ENCODE results near the gene RHOF.

The RHOF gene

GRCh38 chr12:121830588-121831265 lies 37.2 kb upstream of the RHOF start:
- Histone ChIP-seq H3K27ac (no peak overlapping the region), H3K4me3 (no peak overlapping the region)
- no peak for DNase-seq (ENCODE audit: low spot score)
- no peak for TF ChIP-seq CTCF (IDR thresholded peaks at IDR 0.05)

DNA sequence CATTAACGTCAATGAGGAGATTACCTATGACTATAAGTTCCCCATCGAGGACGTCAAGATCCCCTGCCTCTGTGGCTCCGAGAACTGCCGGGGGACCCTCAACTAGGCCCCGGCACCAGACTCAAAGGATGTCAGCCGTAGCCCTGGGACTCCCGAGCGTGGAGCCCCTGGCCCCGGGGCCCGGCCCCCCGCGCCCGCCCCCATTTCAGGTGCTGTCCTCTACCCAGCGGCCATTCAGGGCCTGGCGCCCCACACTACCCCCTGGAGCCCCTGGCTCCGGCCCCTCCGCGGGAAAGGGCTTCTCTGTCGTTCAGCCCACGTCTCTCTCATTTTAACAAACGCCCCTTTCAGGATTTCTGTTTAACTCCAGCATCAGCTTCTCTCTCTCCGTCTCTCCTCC lies 36.6 kb upstream of the RHOF start:
- no peak overlapping the region for H3K27ac ChIP-seq
- no peak for TF ChIP-seq CTCF (IDR thresholded peaks at IDR 0.05)
- no peak for DNase-seq (ENCODE audit: low spot score)
- no peak overlapping the region for H3K4me3 ChIP-seq

GRCh38 chr12:121829250-121829918 lies 35.9 kb upstream of the RHOF start:
- no peak for DNase-seq (ENCODE audit: low spot score)
- TF ChIP-seq CTCF (IDR thresholded peaks at IDR 0.05) = no peak

GRCh38 chr12:121828826-121829225 lies 35.3 kb upstream of the RHOF start:
- H3K27ac ChIP-seq = no peak overlapping the region
- no peak overlapping the region for H3K4me3 ChIP-seq
- no peak for DNase-seq (ENCODE audit: low spot score)
- no peak for TF ChIP-seq CTCF (IDR thresholded peaks at IDR 0.05)

More at GRCh38 chr12:121829250-121829918, 35.9 kb upstream of the RHOF start:
- H3K27ac ChIP-seq = no peak overlapping the region
- H3K4me3 ChIP-seq = no peak overlapping the region

DNA sequence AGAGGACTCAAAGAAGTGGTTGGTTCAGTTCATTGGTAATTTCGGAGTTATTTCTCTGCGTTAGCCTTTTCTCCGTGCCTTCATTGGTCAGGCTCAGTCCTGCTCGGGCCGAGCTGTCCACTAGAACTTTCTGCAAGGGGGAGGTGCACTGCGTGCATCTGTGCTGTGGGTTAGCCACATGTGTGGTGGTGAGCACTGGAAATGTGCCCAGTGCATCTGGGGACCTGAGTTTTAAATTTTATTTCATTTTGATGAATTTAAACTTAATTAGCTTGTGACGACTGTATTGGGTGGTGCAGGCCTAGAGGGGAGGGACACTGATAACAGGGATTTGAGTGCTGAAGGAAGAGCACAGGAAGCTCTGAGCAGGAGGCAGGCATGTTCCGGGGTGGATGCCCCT lies 34.8 kb upstream of the RHOF start:
- no peak for TF ChIP-seq CTCF (IDR thresholded peaks at IDR 0.05)
- no peak overlapping the region for H3K27ac ChIP-seq
- H3K4me3 ChIP-seq = no peak overlapping the region
- no peak for DNase-seq (ENCODE audit: low spot score)

- no peak overlapping the region for H3K4me3 ChIP-seq
- no peak for DNase-seq (ENCODE audit: low spot score)
- no peak for TF ChIP-seq CTCF (IDR thresholded peaks at IDR 0.05)
- no peak overlapping the region for H3K27ac ChIP-seq
Measured at GRCh38 chr12:121827351-121828099, 34.0 kb upstream of the RHOF start.

Measured in coronary artery (tissue), 2 donors.